ENCODE data around the gene FBXL17.

DNA sequence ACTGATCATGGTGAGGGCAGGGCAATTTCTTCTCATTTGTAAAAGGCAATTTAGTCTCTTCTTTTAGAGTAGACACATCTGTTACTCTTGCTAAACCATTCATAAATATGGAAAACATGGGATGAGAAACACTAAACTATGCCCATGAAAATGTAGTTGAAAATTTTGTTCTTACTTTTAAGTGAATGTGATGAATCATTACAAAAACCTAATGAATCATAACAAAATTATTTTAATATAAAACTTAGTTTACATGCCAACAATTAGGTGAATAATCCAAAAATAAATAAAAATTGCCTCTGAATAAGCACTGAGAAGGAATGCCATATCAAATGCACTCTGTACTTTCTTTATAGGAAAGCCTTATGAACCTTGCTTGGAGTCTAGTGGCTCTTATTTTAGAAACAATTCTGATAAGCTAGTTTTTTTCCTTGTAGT is 413.5 kb downstream of the FBXL17 start:
- TF ChIP-seq POLR2A (IDR thresholded peaks at IDR 0.05) (no peak), POLR2AphosphoS5 (IDR thresholded peaks at IDR 0.05) (no peak)
- TF ChIP-seq, protein P1, sequence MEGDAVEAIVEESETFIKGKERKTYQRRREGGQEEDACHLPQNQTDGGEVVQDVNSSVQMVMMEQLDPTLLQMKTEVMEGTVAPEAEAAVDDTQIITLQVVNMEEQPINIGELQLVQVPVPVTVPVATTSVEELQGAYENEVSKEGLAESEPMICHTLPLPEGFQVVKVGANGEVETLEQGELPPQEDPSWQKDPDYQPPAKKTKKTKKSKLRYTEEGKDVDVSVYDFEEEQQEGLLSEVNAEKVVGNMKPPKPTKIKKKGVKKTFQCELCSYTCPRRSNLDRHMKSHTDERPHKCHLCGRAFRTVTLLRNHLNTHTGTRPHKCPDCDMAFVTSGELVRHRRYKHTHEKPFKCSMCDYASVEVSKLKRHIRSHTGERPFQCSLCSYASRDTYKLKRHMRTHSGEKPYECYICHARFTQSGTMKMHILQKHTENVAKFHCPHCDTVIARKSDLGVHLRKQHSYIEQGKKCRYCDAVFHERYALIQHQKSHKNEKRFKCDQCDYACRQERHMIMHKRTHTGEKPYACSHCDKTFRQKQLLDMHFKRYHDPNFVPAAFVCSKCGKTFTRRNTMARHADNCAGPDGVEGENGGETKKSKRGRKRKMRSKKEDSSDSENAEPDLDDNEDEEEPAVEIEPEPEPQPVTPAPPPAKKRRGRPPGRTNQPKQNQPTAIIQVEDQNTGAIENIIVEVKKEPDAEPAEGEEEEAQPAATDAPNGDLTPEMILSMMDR (IDR thresholded peaks at IDR 0.05): no peak

Measured in breast epithelium (tissue), 3 donors.